ENCODE data around the gene NCBP1. TPM values are rescaled to one million over a fixed set of nuclear protein-coding genes. Genes with fewer than 3 reads are reported as not detected.
A peak's percentile ranks its signal among the peaks of the same experiment; 100 is the strongest.
"Not testable (repeated sequence)": the region's sequence is repeated elsewhere in the genome, so short reads cannot be mapped to it uniquely, and the experiment has no call there.

The NCBP1 gene, protein sequence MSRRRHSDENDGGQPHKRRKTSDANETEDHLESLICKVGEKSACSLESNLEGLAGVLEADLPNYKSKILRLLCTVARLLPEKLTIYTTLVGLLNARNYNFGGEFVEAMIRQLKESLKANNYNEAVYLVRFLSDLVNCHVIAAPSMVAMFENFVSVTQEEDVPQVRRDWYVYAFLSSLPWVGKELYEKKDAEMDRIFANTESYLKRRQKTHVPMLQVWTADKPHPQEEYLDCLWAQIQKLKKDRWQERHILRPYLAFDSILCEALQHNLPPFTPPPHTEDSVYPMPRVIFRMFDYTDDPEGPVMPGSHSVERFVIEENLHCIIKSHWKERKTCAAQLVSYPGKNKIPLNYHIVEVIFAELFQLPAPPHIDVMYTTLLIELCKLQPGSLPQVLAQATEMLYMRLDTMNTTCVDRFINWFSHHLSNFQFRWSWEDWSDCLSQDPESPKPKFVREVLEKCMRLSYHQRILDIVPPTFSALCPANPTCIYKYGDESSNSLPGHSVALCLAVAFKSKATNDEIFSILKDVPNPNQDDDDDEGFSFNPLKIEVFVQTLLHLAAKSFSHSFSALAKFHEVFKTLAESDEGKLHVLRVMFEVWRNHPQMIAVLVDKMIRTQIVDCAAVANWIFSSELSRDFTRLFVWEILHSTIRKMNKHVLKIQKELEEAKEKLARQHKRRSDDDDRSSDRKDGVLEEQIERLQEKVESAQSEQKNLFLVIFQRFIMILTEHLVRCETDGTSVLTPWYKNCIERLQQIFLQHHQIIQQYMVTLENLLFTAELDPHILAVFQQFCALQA
- 38.6 TPM for polyA plus RNA-seq (2013, experiment 1 of 2)
- polyA plus RNA-seq (2013, experiment 2 of 2): 37.0 TPM

DNA sequence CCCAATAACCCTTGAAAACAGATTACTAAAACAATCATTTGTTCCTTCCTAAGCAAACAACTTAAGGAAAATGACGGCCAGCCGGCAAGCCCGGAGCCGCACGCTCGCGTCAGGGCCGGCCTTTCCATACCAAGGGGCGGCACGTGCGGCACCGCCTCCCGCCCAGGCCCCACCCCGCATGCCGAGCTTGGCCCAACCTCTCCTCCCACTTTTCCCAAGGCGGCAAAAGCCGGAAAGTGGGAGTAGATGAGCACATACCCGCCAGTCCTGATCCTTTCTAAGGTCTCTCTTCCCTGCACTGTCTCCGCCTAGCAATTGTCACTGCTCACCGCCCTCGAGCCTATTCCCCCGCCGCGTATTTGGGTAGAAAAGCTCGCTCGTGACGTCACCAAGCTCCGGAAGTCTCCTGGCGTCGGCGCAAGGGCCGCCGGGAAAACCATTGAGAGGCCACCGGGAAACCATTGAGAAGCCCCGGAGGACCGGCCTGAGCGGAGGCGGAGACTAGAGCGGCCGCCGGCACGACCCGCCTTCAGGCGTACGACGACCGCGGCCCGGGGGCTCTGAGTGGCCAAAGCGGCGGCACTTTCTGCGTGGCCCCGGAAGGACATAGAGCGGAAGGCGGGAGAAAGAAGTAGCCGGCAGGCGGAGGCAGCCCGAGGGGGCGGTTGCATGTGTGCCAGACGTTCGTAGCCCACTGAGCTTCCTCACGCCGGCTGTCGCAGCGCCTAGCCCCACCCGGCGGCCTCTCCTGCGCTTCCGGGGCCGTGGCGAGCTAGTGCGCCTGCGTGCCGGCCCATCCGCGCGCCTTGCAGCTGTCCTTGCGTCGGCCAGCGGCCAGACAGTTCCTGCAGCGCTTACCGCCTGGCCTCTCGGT, at the start of gene NCBP1, which contains the start of gene TSTD2:
Gene NCBP1 (plus strand): TSS at position 837 of the 874 bp plus-strand sequence. CDS start 61 bp downstream, outside the sequence.
Gene TSTD2 (minus strand): TSS at position 384 of the 874 bp plus-strand sequence. CDS start 5,806 bp downstream, outside the sequence.
- WGBS: under 1% methylated on average over 83 of the region's 83 CpGs

GRCh38 chr9:97584778-97585177, 48.8 kb upstream of the NCBP1 start:
- WGBS: no CpG with 5 or more reads among the region's 2 CpGs
- not testable (repeated sequence) for H3K36me3 ChIP-seq (ENCODE audit: insufficient read depth, low read length); H3K9ac ChIP-seq (ENCODE audit: low read depth, low read length); H3K4me3 ChIP-seq (ENCODE audit: low read length); H3K27ac ChIP-seq (ENCODE audit: low read depth, low read length); H3K27me3 ChIP-seq (ENCODE audit: insufficient read depth, low read length); H3K4me1 ChIP-seq (ENCODE audit: insufficient read depth, low read length); H3K9me3 ChIP-seq (ENCODE audit: insufficient read depth, low read depth, low read length)

More for the DNA sequence above, at the start of gene NCBP1, which contains the start of gene TSTD2:
- no peaks in the 10 kb centered on the region; the same call in 1 of the 2 replicates for H3K36me3 ChIP-seq (ENCODE audit: insufficient read depth, low read length)
- H3K27ac ChIP-seq (ENCODE audit: low read depth, low read length): peak within 1 kb of the TSS; percentile 95
- H3K9ac ChIP-seq (ENCODE audit: low read depth, low read length): peak within 1 kb of the TSS; percentile 85
- no peaks in the 10 kb centered on the region for H3K9me3 ChIP-seq (ENCODE audit: insufficient read depth, low read depth, low read length)
- H3K27me3 ChIP-seq (ENCODE audit: insufficient read depth, low read length): no peaks in the 10 kb centered on the region
- H3K4me3 ChIP-seq (ENCODE audit: low read length): peak within 1 kb of the TSS; percentile 73
- H3K4me1 ChIP-seq (ENCODE audit: insufficient read depth, low read length): peaks cover 30% of the 10 kb centered on the region

DNA sequence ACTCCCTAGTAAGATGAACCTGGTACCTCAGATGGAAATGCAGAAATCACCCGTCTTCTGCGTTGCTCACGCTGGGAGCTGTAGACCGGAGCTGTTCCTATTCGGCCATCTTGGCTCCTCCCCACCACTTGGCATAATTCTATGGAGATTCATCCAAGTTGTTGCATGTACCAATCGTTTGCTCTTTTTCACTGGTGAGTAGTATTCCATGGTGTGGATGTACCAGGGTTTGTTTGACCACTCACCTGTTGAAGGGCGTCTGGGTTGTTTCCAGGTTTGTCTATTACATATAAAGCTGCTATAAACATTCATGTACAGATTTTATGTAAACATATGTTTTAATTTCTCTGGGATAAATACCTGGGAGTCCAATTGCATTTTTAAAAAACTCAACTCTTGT, 46.7 kb upstream of the NCBP1 start:
- WGBS: 86% methylated on average over 6 of the region's 7 CpGs

GRCh38 chr9:97591535-97591934, 42.1 kb upstream of the NCBP1 start:
- 88% methylated on average over 6 of the region's 6 CpGs for WGBS
- H3K27me3 ChIP-seq (ENCODE audit: insufficient read depth, low read length): no peaks in the 10 kb centered on the region

More for the DNA sequence above, 46.7 kb upstream of the NCBP1 start:
- H3K9ac ChIP-seq (ENCODE audit: low read depth, low read length); H3K27ac ChIP-seq (ENCODE audit: low read depth, low read length); H3K9me3 ChIP-seq (ENCODE audit: insufficient read depth, low read depth, low read length); H3K4me3 ChIP-seq (ENCODE audit: low read length); H3K4me1 ChIP-seq (ENCODE audit: insufficient read depth, low read length); H3K36me3 ChIP-seq (ENCODE audit: insufficient read depth, low read length); H3K27me3 ChIP-seq (ENCODE audit: insufficient read depth, low read length): not testable (repeated sequence)

DNA sequence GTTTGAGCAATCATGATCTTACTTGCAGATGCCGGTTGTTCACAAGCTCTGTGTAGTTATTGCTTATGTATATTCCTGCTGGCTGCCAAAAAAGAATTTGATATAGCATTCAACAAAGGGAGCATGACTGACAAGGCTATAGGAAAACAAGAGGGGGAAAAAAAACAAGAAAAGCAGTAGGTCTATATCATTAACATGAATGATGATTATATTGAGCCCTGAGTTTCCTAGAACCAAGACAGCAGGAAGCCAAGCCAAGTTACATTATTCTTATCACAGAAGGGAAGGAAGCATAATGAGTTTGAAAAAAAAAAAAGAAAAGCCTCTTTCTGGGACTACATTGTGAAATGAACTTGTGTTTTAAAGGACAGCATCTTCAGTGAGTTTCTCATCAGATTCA, 41.5 kb upstream of the NCBP1 start:
- Histone ChIP-seq H3K9ac (ENCODE audit: low read depth, low read length) (no peak overlapping the region), H3K27me3 (ENCODE audit: insufficient read depth, low read length) (no peaks in the 10 kb centered on the region), H3K36me3 (ENCODE audit: insufficient read depth, low read length) (no peaks in the 10 kb centered on the region), H3K27ac (ENCODE audit: low read depth, low read length) (no peak overlapping the region), H3K9me3 (ENCODE audit: insufficient read depth, low read depth, low read length) (peaks cover 5% of the 10 kb centered on the region; the same call in 1 of the 2 replicates), H3K4me3 (ENCODE audit: low read length) (no peak overlapping the region), H3K4me1 (ENCODE audit: insufficient read depth, low read length) (0 out of 2 replicates have a peak, but pooled peaks cover 3% of the 10 kb centered on the region)
- WGBS: 94% methylated on average over 1 of the region's 1 CpG

More at GRCh38 chr9:97591535-97591934, 42.1 kb upstream of the NCBP1 start:
- H3K4me1 ChIP-seq (ENCODE audit: insufficient read depth, low read length): 0 out of 2 replicates have a peak, but pooled peaks cover 3% of the 10 kb centered on the region
- H3K9me3 ChIP-seq (ENCODE audit: insufficient read depth, low read depth, low read length): peaks cover 8% of the 10 kb centered on the region; the same call in 1 of the 2 replicates
- H3K9ac ChIP-seq (ENCODE audit: low read depth, low read length): no peak overlapping the region
- no peaks in the 10 kb centered on the region for H3K36me3 ChIP-seq (ENCODE audit: insufficient read depth, low read length)
- no peak overlapping the region for H3K4me3 ChIP-seq (ENCODE audit: low read length)
- no peak overlapping the region for H3K27ac ChIP-seq (ENCODE audit: low read depth, low read length)

DNA sequence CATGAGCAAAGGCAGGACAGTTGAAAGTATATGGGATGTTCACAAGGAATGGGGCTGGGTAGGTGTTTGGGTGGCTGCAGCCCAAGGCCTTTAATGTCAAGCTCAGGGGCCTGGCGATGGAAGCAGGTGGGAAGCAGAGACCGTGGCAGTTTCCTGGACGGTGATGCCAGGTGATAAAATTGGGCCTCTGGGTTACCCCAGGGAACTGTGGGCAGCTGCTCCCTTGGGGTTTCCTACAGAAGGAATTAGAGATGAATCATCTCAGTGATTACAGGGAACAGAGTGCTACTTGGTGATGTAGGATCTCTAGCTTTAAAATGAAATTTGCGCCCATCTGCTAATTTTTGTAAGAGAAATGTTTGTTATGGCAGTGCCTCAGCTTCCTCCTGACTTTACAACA, 39.7 kb upstream of the NCBP1 start:
- no peak overlapping the region for H3K9ac ChIP-seq (ENCODE audit: low read depth, low read length)
- no peaks in the 10 kb centered on the region for H3K36me3 ChIP-seq (ENCODE audit: insufficient read depth, low read length)
- no peaks in the 10 kb centered on the region for H3K9me3 ChIP-seq (ENCODE audit: insufficient read depth, low read depth, low read length)
- no peak overlapping the region for H3K4me3 ChIP-seq (ENCODE audit: low read length)
- 0 out of 2 replicates have a peak, but pooled peaks cover 3% of the 10 kb centered on the region for H3K4me1 ChIP-seq (ENCODE audit: insufficient read depth, low read length)
- 92% methylated on average over 4 of the region's 4 CpGs for WGBS
- H3K27me3 ChIP-seq (ENCODE audit: insufficient read depth, low read length): no peaks in the 10 kb centered on the region
- H3K27ac ChIP-seq (ENCODE audit: low read depth, low read length): no peak overlapping the region

DNA sequence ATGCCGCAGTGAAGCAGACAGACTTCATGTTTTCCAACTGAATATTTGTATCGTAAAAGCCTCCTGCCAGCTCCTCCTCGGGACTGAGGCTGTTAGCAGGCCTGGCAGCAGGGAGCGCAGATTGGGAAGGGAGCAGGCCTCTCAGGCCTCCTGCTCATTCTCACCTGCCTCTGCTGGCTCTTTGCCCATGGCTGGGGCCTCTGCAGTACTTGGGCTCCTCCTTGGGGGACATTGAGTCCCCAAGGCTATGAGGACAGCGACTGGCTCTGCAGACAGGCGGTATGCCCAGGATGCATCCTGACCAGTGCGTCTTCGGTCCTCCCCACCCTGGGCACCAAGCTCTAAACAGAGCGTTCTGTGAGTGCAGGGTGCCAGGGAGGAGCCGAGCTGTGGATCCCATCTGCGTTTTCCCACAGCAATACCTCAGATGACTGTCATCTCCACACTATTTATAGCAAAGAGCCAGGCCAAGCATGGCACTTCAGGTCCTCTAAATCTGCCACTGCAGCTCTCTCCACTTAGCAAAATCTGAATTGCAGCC, 39.2 kb upstream of the NCBP1 start:
- Histone ChIP-seq H3K9ac (ENCODE audit: low read depth, low read length) (no peak overlapping the region), H3K27me3 (ENCODE audit: insufficient read depth, low read length) (no peaks in the 10 kb centered on the region), H3K36me3 (ENCODE audit: insufficient read depth, low read length) (no peaks in the 10 kb centered on the region), H3K4me3 (ENCODE audit: low read length) (no peak overlapping the region), H3K4me1 (ENCODE audit: insufficient read depth, low read length) (0 out of 2 replicates have a peak, but pooled peaks cover 3% of the 10 kb centered on the region), H3K27ac (ENCODE audit: low read depth, low read length) (no peak overlapping the region), H3K9me3 (ENCODE audit: insufficient read depth, low read depth, low read length) (no peaks in the 10 kb centered on the region)
- 95% methylated on average over 11 of the region's 11 CpGs for WGBS

GRCh38 chr9:97596906-97597305, 36.7 kb upstream of the NCBP1 start:
- 92% methylated on average over 3 of the region's 4 CpGs for WGBS
- Histone ChIP-seq H3K9me3 (ENCODE audit: insufficient read depth, low read depth, low read length) (no peaks in the 10 kb centered on the region), H3K36me3 (ENCODE audit: insufficient read depth, low read length) (peaks cover 23% of the 10 kb centered on the region), H3K4me3 (ENCODE audit: low read length) (no peak overlapping the region), H3K27ac (ENCODE audit: low read depth, low read length) (no peak overlapping the region), H3K27me3 (ENCODE audit: insufficient read depth, low read length) (no peaks in the 10 kb centered on the region), H3K4me1 (ENCODE audit: insufficient read depth, low read length) (no peaks in the 10 kb centered on the region), H3K9ac (ENCODE audit: low read depth, low read length) (no peak overlapping the region)

GRCh38 chr9:97598461-97599288, 34.9 kb upstream of the NCBP1 start:
- WGBS: 51% methylated on average over 11 of the region's 11 CpGs
- H3K36me3 ChIP-seq (ENCODE audit: insufficient read depth, low read length): peaks cover 40% of the 10 kb centered on the region
- H3K9ac ChIP-seq (ENCODE audit: low read depth, low read length): no peak overlapping the region
- no peaks in the 10 kb centered on the region for H3K27me3 ChIP-seq (ENCODE audit: insufficient read depth, low read length)
- no peak overlapping the region for H3K4me3 ChIP-seq (ENCODE audit: low read length)
- no peak overlapping the region for H3K27ac ChIP-seq (ENCODE audit: low read depth, low read length)
- no peaks in the 10 kb centered on the region for H3K9me3 ChIP-seq (ENCODE audit: insufficient read depth, low read depth, low read length)
- H3K4me1 ChIP-seq (ENCODE audit: insufficient read depth, low read length): no peaks in the 10 kb centered on the region
